Vagina (tissue), 2 donors: Measurements from ENCODE around the gene SMIM28. TPM values are rescaled to one million over a fixed set of nuclear protein-coding genes. Genes with fewer than 3 reads are reported as not detected.

ENCODE experiments used
- DNase-seq, 2 donors: peaks; one replicate each; pipeline ENCODE4 v3.0.0-alpha.2; 2017; ENCODE audit errors: extremely low spot score in 2 of 2
- H3K27ac ChIP-seq: fragments of 200-600 bp; sonication (generic); one replicate; pipeline ENCODE4 v1.5.1; 2019
- H3K27me3 ChIP-seq: fragments of 200-600 bp; sonication (generic); one replicate; pipeline ENCODE4 v1.5.1; 2019
- H3K36me3 ChIP-seq, 2 donors: fragments of 200-600 bp; sonication (generic); one replicate each; pipeline ENCODE4 v1.5.1; 2017 to 2019
- H3K4me1 ChIP-seq: fragments of 200-600 bp; sonication (generic); one replicate; pipeline ENCODE4 v1.5.1; 2019
- H3K4me3 ChIP-seq, 2 donors: fragments of 200-600 bp; sonication (generic); 1 replicate in 1 of 2; 2 replicates in 1 of 2; pipeline ENCODE4 v1.5.1; 2016 to 2019
- H3K9me3 ChIP-seq: fragments of 200-600 bp; sonication (generic); one replicate; pipeline ENCODE4 v1.5.1; 2019
- POLR2A ChIP-seq, 2 donors: fragments of 450-650 bp; IDR thresholded peaks; one replicate each; pipeline ENCODE4 v1.6.1; 2017; ENCODE audit warnings: antibody characterized with exemption in 2 of 2, mild to moderate bottlenecking in 2 of 2, moderate library complexity in 2 of 2
- POLR2AphosphoS5 ChIP-seq, 2 donors: sonication (generic); formaldehyde crosslinking; IDR thresholded peaks; one replicate each; pipeline ENCODE4 v1.9.0; 2017; ENCODE audit warnings: antibody characterized with exemption in 2 of 2, mild to moderate bottlenecking in 2 of 2, low read depth in 1 of 2; ENCODE audit not compliant: insufficient read depth in 1 of 2
- intact Hi-C: fragments of 100-400 bp; cut with DNase I; formaldehyde crosslinking; loops from one replicate; pipeline ENCODE4 v1.15.1; 2023
- total RNA-seq: library from RNA; depleted of rRNA; stranded (reverse); fragments of >200 nt; gene quantifications from one replicate; pipeline ENCODE4 v1.2.3, GENCODE V29; 2016
- TF ChIP-seq, protein P1 (sequence below), 3 experiments: fragments of 450-650 bp in 2 of 3; fragments of 200-600 bp in 1 of 3; sonication (generic) in 1 of 3; IDR thresholded peaks; one replicate each; pipeline ENCODE4 v1.5.1; 2017 to 2019; ENCODE audit warnings: antibody characterized with exemption in 3 of 3, mild to moderate bottlenecking in 2 of 3, moderate library complexity in 2 of 3

The SMIM28 gene
- total RNA-seq = not detected

- Histone ChIP-seq H3K4me1 (no peaks in the 10 kb centered on the region), H3K27me3 (no peaks in the 10 kb centered on the region), H3K4me3 (no peak within 1 kb of the TSS), H3K27ac (no peak within 1 kb of the TSS), H3K9me3 (no peaks in the 10 kb centered on the region), H3K36me3 (no peaks in the 10 kb centered on the region)
- TF ChIP-seq, protein P1, sequence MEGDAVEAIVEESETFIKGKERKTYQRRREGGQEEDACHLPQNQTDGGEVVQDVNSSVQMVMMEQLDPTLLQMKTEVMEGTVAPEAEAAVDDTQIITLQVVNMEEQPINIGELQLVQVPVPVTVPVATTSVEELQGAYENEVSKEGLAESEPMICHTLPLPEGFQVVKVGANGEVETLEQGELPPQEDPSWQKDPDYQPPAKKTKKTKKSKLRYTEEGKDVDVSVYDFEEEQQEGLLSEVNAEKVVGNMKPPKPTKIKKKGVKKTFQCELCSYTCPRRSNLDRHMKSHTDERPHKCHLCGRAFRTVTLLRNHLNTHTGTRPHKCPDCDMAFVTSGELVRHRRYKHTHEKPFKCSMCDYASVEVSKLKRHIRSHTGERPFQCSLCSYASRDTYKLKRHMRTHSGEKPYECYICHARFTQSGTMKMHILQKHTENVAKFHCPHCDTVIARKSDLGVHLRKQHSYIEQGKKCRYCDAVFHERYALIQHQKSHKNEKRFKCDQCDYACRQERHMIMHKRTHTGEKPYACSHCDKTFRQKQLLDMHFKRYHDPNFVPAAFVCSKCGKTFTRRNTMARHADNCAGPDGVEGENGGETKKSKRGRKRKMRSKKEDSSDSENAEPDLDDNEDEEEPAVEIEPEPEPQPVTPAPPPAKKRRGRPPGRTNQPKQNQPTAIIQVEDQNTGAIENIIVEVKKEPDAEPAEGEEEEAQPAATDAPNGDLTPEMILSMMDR (IDR thresholded peaks at IDR 0.05) = no peak
- TF ChIP-seq POLR2A (IDR thresholded peaks at IDR 0.05) (no peak), POLR2AphosphoS5 (IDR thresholded peaks at IDR 0.05; ENCODE audit: insufficient read depth in 1 of 2, low read depth in 1 of 2) (no peak)
- DNase-seq = no peak
- intact Hi-C loops = no loop called here
Measured at GRCh38 chr6:138377844-138378243, at the start of gene SMIM28. Gene SMIM28 (plus strand): TSS chr6:138377905. CDS start chr6:138378073, 168 bp downstream.

GRCh38 chr6:138328210-138328609, 49.5 kb upstream of the SMIM28 start:
- no peak for DNase-seq
- Histone ChIP-seq H3K4me1 (no peaks in the 10 kb centered on the region), H3K27me3 (no peaks in the 10 kb centered on the region), H3K36me3 (no peaks in the 10 kb centered on the region), H3K9me3 (no peaks in the 10 kb centered on the region), H3K27ac (no peak overlapping the region), H3K4me3 (no peak overlapping the region)
- TF ChIP-seq, protein P1 (IDR thresholded peaks at IDR 0.05) = no peak
- TF ChIP-seq POLR2A (IDR thresholded peaks at IDR 0.05) (no peak), POLR2AphosphoS5 (IDR thresholded peaks at IDR 0.05; ENCODE audit: insufficient read depth in 1 of 2, low read depth in 1 of 2) (no peak)
- intact Hi-C loops = no loop called here

- H3K9me3 ChIP-seq = no peaks in the 10 kb centered on the region
- H3K4me1 ChIP-seq = no peaks in the 10 kb centered on the region
- H3K27ac ChIP-seq = no peak overlapping the region
- DNase-seq = no peak
- no peaks in the 10 kb centered on the region for H3K36me3 ChIP-seq
- no peak for TF ChIP-seq POLR2AphosphoS5 (IDR thresholded peaks at IDR 0.05; ENCODE audit: insufficient read depth in 1 of 2, low read depth in 1 of 2)
- TF ChIP-seq, protein P1 (IDR thresholded peaks at IDR 0.05) = no peak
- no peak for TF ChIP-seq POLR2A (IDR thresholded peaks at IDR 0.05)
- H3K27me3 ChIP-seq = no peaks in the 10 kb centered on the region
- H3K4me3 ChIP-seq = no peak overlapping the region
- intact Hi-C loops = no loop called here
Measured at GRCh38 chr6:138330763-138331162, 46.9 kb upstream of the SMIM28 start.

DNA sequence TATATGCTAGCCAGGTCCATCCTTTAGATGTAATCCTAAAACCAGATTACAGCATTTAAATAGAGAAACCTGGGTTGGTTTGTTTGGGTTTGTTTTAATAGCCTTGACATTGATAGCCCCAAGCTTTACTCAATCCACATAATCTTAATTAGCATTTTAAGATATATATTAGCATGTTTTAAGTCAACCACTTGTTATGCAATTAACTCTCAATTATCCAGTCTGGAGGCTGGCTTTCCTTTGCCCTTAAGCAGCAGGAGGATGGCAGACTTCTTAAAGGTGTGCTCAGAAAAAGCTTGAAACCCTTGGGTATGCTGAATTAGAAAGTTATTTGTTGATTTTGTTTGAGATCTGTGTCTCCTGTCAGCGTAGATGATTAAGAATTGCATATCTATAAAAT, 46.3 kb upstream of the SMIM28 start:
- no peaks in the 10 kb centered on the region for H3K4me1 ChIP-seq
- intact Hi-C loops = no loop called here

GRCh38 chr6:138331984-138332383, 45.7 kb upstream of the SMIM28 start:
- TF ChIP-seq POLR2AphosphoS5 (IDR thresholded peaks at IDR 0.05; ENCODE audit: insufficient read depth in 1 of 2, low read depth in 1 of 2) (no peak), POLR2A (IDR thresholded peaks at IDR 0.05) (no peak)
- Histone ChIP-seq H3K4me3 (no peak overlapping the region), H3K36me3 (no peaks in the 10 kb centered on the region), H3K27me3 (no peaks in the 10 kb centered on the region), H3K27ac (no peak overlapping the region), H3K9me3 (no peaks in the 10 kb centered on the region), H3K4me1 (no peaks in the 10 kb centered on the region)
- intact Hi-C loops = no loop called here
- DNase-seq = no peak

More for the DNA sequence above, 46.3 kb upstream of the SMIM28 start:
- no peaks in the 10 kb centered on the region for H3K27me3 ChIP-seq
- H3K36me3 ChIP-seq = no peaks in the 10 kb centered on the region
- no peaks in the 10 kb centered on the region for H3K9me3 ChIP-seq
- no peak overlapping the region for H3K27ac ChIP-seq
- TF ChIP-seq, protein P1 (IDR thresholded peaks at IDR 0.05) = no peak
- TF ChIP-seq POLR2A (IDR thresholded peaks at IDR 0.05) (no peak), POLR2AphosphoS5 (IDR thresholded peaks at IDR 0.05; ENCODE audit: insufficient read depth in 1 of 2, low read depth in 1 of 2) (no peak)
- no peak for DNase-seq
- H3K4me3 ChIP-seq = no peak overlapping the region
